Measurements from ENCODE around the gene CNTNAP2. TPM values are rescaled to one million over a fixed set of nuclear protein-coding genes. Genes with fewer than 3 reads are reported as not detected.
A peak's percentile ranks its signal among the peaks of the same experiment; 100 is the strongest.

The CNTNAP2 gene
- total RNA-seq, 1 donor: 7.6 TPM

- no peak overlapping the region for H3K27ac ChIP-seq (ENCODE audit: low read depth, low read length)
Measured at GRCh38 chr7:148334441-148334956, 2217.9 kb downstream of the CNTNAP2 start.

DNA sequence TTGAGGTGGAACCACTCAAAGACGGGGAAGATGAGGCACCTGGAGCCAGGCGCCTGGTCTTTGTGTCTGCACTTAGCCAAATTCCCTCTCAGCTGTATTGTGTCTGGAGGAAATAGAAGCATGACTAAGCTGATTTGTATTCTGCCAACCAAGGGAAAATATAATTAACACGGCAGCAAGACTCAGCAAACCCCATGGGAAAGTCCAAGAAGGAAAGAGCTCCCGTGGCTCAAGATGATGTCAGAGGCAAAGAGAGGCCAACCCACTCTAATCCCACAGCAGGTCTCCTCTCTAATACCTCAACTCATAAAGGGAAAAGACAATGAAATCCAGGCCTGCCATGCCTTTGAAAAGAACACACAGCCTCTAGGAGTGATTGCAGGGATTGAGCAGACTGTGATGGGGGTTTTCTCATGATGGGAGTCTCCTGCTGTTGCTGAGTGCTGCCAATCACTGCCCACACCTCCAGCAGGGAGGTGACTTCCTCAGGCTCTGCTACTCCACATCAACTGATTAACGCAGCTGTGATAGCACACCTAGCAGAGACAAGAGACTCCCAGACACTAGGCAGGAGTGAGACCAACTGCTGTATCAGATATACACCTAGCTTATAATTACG lies 2218.5 kb downstream of the CNTNAP2 start:
- H3K36me3 ChIP-seq (ENCODE audit: insufficient read depth, low read length): no peaks in the 10 kb centered on the region
- H3K4me2 ChIP-seq (ENCODE audit: insufficient read depth, low read length): no peak overlapping the region
- DNase-seq (ENCODE audit: insufficient read length, low spot score, missing footprints): peak; percentile 83
- H3K9me3 ChIP-seq (ENCODE audit: low read depth, low read length): peaks cover 2% of the 10 kb centered on the region
- H3K27ac ChIP-seq (ENCODE audit: low read depth, low read length): no peak overlapping the region
- H4K20me1 ChIP-seq (ENCODE audit: insufficient read depth, low read length): no peaks in the 10 kb centered on the region
- H3K4me1 ChIP-seq (ENCODE audit: insufficient read depth, low read length): no peaks in the 10 kb centered on the region
- no peak overlapping the region for H2AFZ ChIP-seq (ENCODE audit: low read length)
- no peaks in the 10 kb centered on the region for H3K79me2 ChIP-seq (ENCODE audit: insufficient read depth, low read length)
- no peak for TF ChIP-seq CTCF (IDR thresholded peaks at IDR 0.05; ENCODE audit: extremely low read depth, low read depth, low read length)
- peaks cover 32% of the 10 kb centered on the region for H3K27me3 ChIP-seq (ENCODE audit: insufficient read depth, low read length)
- no peak overlapping the region for H3K4me3 ChIP-seq (ENCODE audit: insufficient read depth, low read length)

More at GRCh38 chr7:148334441-148334956, 2217.9 kb downstream of the CNTNAP2 start:
- TF ChIP-seq CTCF (IDR thresholded peaks at IDR 0.05; ENCODE audit: extremely low read depth, low read depth, low read length): no peak
- Histone ChIP-seq H3K4me2 (ENCODE audit: insufficient read depth, low read length) (no peak overlapping the region), H2AFZ (ENCODE audit: low read length) (no peak overlapping the region), H3K9me3 (ENCODE audit: low read depth, low read length) (peaks cover 2% of the 10 kb centered on the region), H3K4me3 (ENCODE audit: insufficient read depth, low read length) (no peak overlapping the region), H3K79me2 (ENCODE audit: insufficient read depth, low read length) (no peaks in the 10 kb centered on the region), H3K36me3 (ENCODE audit: insufficient read depth, low read length) (no peaks in the 10 kb centered on the region), H3K27me3 (ENCODE audit: insufficient read depth, low read length) (peaks cover 26% of the 10 kb centered on the region), H4K20me1 (ENCODE audit: insufficient read depth, low read length) (no peaks in the 10 kb centered on the region), H3K4me1 (ENCODE audit: insufficient read depth, low read length) (no peaks in the 10 kb centered on the region)
- no peak for DNase-seq (ENCODE audit: insufficient read length, low spot score, missing footprints)

- no peak overlapping the region for H3K4me2 ChIP-seq (ENCODE audit: insufficient read depth, low read length)
- H3K27me3 ChIP-seq (ENCODE audit: insufficient read depth, low read length): peaks cover 33% of the 10 kb centered on the region
- H3K27ac ChIP-seq (ENCODE audit: low read depth, low read length): no peak overlapping the region
- DNase-seq (ENCODE audit: insufficient read length, low spot score, missing footprints): no peak
- no peaks in the 10 kb centered on the region for H3K36me3 ChIP-seq (ENCODE audit: insufficient read depth, low read length)
- peaks cover 2% of the 10 kb centered on the region for H3K9me3 ChIP-seq (ENCODE audit: low read depth, low read length)
- no peak overlapping the region for H2AFZ ChIP-seq (ENCODE audit: low read length)
- H3K4me3 ChIP-seq (ENCODE audit: insufficient read depth, low read length): no peak overlapping the region
- H3K4me1 ChIP-seq (ENCODE audit: insufficient read depth, low read length): no peaks in the 10 kb centered on the region
- H4K20me1 ChIP-seq (ENCODE audit: insufficient read depth, low read length): no peaks in the 10 kb centered on the region
- TF ChIP-seq CTCF (IDR thresholded peaks at IDR 0.05; ENCODE audit: extremely low read depth, low read depth, low read length): no peak
- H3K79me2 ChIP-seq (ENCODE audit: insufficient read depth, low read length): no peaks in the 10 kb centered on the region
Measured at GRCh38 chr7:148335790-148336189, 2219.2 kb downstream of the CNTNAP2 start.

GRCh38 chr7:148336411-148336810 lies 2219.8 kb downstream of the CNTNAP2 start:
- no peaks in the 10 kb centered on the region for H3K4me1 ChIP-seq (ENCODE audit: insufficient read depth, low read length)
- no peak for DNase-seq (ENCODE audit: insufficient read length, low spot score, missing footprints)
- H2AFZ ChIP-seq (ENCODE audit: low read length): no peak overlapping the region
- H3K9me3 ChIP-seq (ENCODE audit: low read depth, low read length): no peaks in the 10 kb centered on the region
- H3K36me3 ChIP-seq (ENCODE audit: insufficient read depth, low read length): no peaks in the 10 kb centered on the region
- H3K4me3 ChIP-seq (ENCODE audit: insufficient read depth, low read length): no peak overlapping the region
- H3K79me2 ChIP-seq (ENCODE audit: insufficient read depth, low read length): no peaks in the 10 kb centered on the region
- H4K20me1 ChIP-seq (ENCODE audit: insufficient read depth, low read length): no peaks in the 10 kb centered on the region
- TF ChIP-seq CTCF (IDR thresholded peaks at IDR 0.05; ENCODE audit: extremely low read depth, low read depth, low read length): no peak
- H3K27ac ChIP-seq (ENCODE audit: low read depth, low read length): no peak overlapping the region
- H3K4me2 ChIP-seq (ENCODE audit: insufficient read depth, low read length): no peak overlapping the region
- peaks cover 33% of the 10 kb centered on the region for H3K27me3 ChIP-seq (ENCODE audit: insufficient read depth, low read length)
